ENCODE data around the gene HOXB4. TPM values are rescaled to one million over a fixed set of nuclear protein-coding genes. Genes with fewer than 3 reads are reported as not detected.

Gene HOXB4
- total RNA-seq, 1 donor from 2014 or later, result 5.8 TPM

GRCh38 chr17:48599354-48599753, 21.2 kb upstream of the HOXB4 start:
- TF ChIP-seq, protein P1, sequence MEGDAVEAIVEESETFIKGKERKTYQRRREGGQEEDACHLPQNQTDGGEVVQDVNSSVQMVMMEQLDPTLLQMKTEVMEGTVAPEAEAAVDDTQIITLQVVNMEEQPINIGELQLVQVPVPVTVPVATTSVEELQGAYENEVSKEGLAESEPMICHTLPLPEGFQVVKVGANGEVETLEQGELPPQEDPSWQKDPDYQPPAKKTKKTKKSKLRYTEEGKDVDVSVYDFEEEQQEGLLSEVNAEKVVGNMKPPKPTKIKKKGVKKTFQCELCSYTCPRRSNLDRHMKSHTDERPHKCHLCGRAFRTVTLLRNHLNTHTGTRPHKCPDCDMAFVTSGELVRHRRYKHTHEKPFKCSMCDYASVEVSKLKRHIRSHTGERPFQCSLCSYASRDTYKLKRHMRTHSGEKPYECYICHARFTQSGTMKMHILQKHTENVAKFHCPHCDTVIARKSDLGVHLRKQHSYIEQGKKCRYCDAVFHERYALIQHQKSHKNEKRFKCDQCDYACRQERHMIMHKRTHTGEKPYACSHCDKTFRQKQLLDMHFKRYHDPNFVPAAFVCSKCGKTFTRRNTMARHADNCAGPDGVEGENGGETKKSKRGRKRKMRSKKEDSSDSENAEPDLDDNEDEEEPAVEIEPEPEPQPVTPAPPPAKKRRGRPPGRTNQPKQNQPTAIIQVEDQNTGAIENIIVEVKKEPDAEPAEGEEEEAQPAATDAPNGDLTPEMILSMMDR (IDR thresholded peaks at IDR 0.05), result no peak
- H3K4me1 ChIP-seq, result peaks cover 35% of the 10 kb centered on the region
- no peak overlapping the region for H3K4me3 ChIP-seq
- DNase-seq, result no peak
- no peak overlapping the region for H3K27ac ChIP-seq
- H3K36me3 ChIP-seq, result peaks cover 5% of the 10 kb centered on the region
- no peak for ATAC-seq
- peaks cover 97% of the 10 kb centered on the region for H3K27me3 ChIP-seq (ENCODE audit: low read depth)
- no peaks in the 10 kb centered on the region for H3K9me3 ChIP-seq
- intact Hi-C loops (cut with DNase I), result no loop called here

- TF ChIP-seq, protein P1 (IDR thresholded peaks at IDR 0.05), result no peak
Measured at GRCh38 chr17:48598736-48599135, 20.6 kb upstream of the HOXB4 start.

GRCh38 chr17:48597778-48598631, 19.9 kb upstream of the HOXB4 start:
- H3K36me3 ChIP-seq, result peaks cover 5% of the 10 kb centered on the region
- H3K27ac ChIP-seq, result peak overlapping the region; percentile 74
- intact Hi-C loops (cut with DNase I), result no loop called here
- peaks cover 94% of the 10 kb centered on the region for H3K27me3 ChIP-seq (ENCODE audit: low read depth)
- peak overlapping the region; percentile 63 for H3K4me3 ChIP-seq
- ATAC-seq, result peak; percentile 58 to 60
- H3K4me1 ChIP-seq, result peaks cover 38% of the 10 kb centered on the region
- H3K9me3 ChIP-seq, result no peaks in the 10 kb centered on the region
- DNase-seq, result peak; percentile 69
- TF ChIP-seq, protein P1 (IDR thresholded peaks at IDR 0.05), result no peak

More at GRCh38 chr17:48598736-48599135, 20.6 kb upstream of the HOXB4 start:
- ATAC-seq (no peak), DNase-seq (no peak)
- H3K27me3 ChIP-seq (ENCODE audit: low read depth), result peaks cover 97% of the 10 kb centered on the region
- peaks cover 35% of the 10 kb centered on the region for H3K4me1 ChIP-seq
- H3K4me3 ChIP-seq, result peak overlapping the region; percentile 63
- H3K27ac ChIP-seq, result no peak overlapping the region
- H3K36me3 ChIP-seq, result peaks cover 5% of the 10 kb centered on the region
- H3K9me3 ChIP-seq, result no peaks in the 10 kb centered on the region
- intact Hi-C loops (cut with DNase I), result no loop called here

- H3K9me3 ChIP-seq, result no peaks in the 10 kb centered on the region
- peak overlapping the region; percentile 63 for H3K4me3 ChIP-seq
- peak overlapping the region; percentile 74 for H3K27ac ChIP-seq
- DNase-seq, result no peak
- peaks cover 5% of the 10 kb centered on the region for H3K36me3 ChIP-seq
- H3K4me1 ChIP-seq, result peaks cover 37% of the 10 kb centered on the region
- intact Hi-C loops (cut with DNase I), result no loop called here
- peaks cover 94% of the 10 kb centered on the region for H3K27me3 ChIP-seq (ENCODE audit: low read depth)
- TF ChIP-seq, protein P1 (IDR thresholded peaks at IDR 0.05), result no peak
- no peak for ATAC-seq
Measured at GRCh38 chr17:48597528-48597777, 19.3 kb upstream of the HOXB4 start.

DNA sequence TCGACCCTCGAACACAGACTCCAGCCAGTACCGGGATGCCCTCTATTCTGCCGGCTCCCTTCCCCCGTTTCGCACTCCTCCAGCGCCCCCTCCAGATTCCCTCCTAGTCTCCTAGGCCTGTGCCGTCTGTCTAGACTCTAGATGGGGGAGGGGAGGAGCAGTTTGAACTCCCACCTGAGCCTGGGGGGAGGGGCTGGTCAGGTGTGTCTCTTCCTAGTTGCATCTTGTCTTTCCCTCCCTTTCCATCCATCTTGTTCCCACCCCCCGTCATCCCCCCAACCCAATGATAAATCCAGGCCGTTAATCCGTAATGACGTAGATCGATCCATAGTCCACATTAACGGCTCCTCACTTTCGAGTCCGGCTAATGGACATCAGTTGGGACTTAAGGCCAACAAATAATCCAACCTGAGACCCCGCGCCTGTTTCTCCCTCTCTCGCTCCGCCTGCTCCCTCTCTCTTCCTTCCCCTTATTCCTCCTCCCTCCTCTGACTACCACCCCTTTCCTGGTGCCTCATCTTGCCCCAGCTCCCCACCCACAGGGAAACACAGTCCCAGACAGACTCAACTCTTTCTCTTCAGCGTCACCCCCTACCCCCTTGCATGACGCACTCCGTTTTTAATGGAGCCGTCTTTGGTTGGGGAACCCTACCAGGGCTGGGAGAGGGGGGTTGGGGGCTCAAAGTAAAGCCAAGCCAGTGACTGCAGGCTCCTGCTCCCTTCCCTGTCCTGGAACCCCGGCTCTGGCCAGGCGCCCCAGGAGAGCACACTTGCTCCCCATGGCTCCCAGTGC, 18.8 kb upstream of the HOXB4 start:
- TF ChIP-seq, protein P1 (IDR thresholded peaks at IDR 0.05), result no peak
- intact Hi-C loops (cut with DNase I), result no loop called here
- no peak for DNase-seq
- Histone ChIP-seq H3K36me3 (peaks cover 5% of the 10 kb centered on the region), H3K9me3 (no peaks in the 10 kb centered on the region), H3K27me3 (ENCODE audit: low read depth) (peaks cover 94% of the 10 kb centered on the region), H3K4me1 (peaks cover 37% of the 10 kb centered on the region), H3K27ac (peak overlapping the region; percentile 74), H3K4me3 (peak overlapping the region; percentile 63)
- peak; percentile 18 to 30 for ATAC-seq
